Suprapubic skin (tissue), 4 donors: ENCODE data around the gene PHF12. TPM values are rescaled to one million over a fixed set of nuclear protein-coding genes. Genes with fewer than 3 reads are reported as not detected.
A peak's percentile ranks its signal among the peaks of the same experiment; 100 is the strongest.
"Not testable (repeated sequence)": the region's sequence is repeated elsewhere in the genome, so short reads cannot be mapped to it uniquely, and the experiment has no call there.

ENCODE experiments used
- DNase-seq, 2 donors: peaks; one replicate each; pipeline ENCODE4 v3.0.0-alpha.2; 2019; ENCODE audit warnings: low spot score in 2 of 2
- H3K27ac ChIP-seq: fragments of 200-600 bp; sonication (generic); one replicate; pipeline ENCODE4 v1.5.1; 2019
- H3K27me3 ChIP-seq: fragments of 200-600 bp; sonication (generic); one replicate; pipeline ENCODE4 v1.5.1; 2019
- H3K36me3 ChIP-seq: fragments of 200-600 bp; sonication (generic); one replicate; pipeline ENCODE4 v1.5.1; 2019
- H3K4me1 ChIP-seq: fragments of 200-600 bp; sonication (generic); one replicate; pipeline ENCODE4 v1.5.1; 2019
- H3K4me3 ChIP-seq: fragments of 200-600 bp; sonication (generic); one replicate; pipeline ENCODE4 v1.5.1; 2019; ENCODE audit warnings: mild to moderate bottlenecking
- H3K9me3 ChIP-seq: fragments of 200-600 bp; sonication (generic); one replicate; pipeline ENCODE4 v1.5.1; 2019
- EP300 ChIP-seq: sonication (generic); formaldehyde crosslinking; IDR thresholded peaks from one replicate; pipeline ENCODE4 v1.6.1; 2017; ENCODE audit warnings: antibody characterized with exemption
- POLR2A ChIP-seq, 2 donors: fragments of 450-650 bp; IDR thresholded peaks; one replicate each; pipeline ENCODE4 v1.6.1; 2017; ENCODE audit warnings: antibody characterized with exemption in 2 of 2, mild to moderate bottlenecking in 2 of 2, moderate library complexity in 2 of 2
- POLR2AphosphoS5 ChIP-seq, 3 donors: sonication (generic); formaldehyde crosslinking; IDR thresholded peaks; one replicate each; pipeline ENCODE4 v1.6.1; 2017; ENCODE audit warnings: antibody characterized with exemption in 3 of 3
- WGBS: methylation state at CpG from one replicate; pipeline ENCODE4 v1.1.5; 2018; 5-methylcytosine and 5-hydroxymethylcytosine counted together
- total RNA-seq, 4 donors: library from RNA; depleted of rRNA; stranded (reverse); fragments of >200 nt; gene quantifications; one replicate each; pipeline ENCODE4 v1.1.0, GENCODE V29; 2016
- TF ChIP-seq, protein P1 (sequence below), 2 donors: fragments of 200-600 bp in 1 of 2; fragments of 450-650 bp in 1 of 2; sonication (generic) in 1 of 2; IDR thresholded peaks; one replicate each; pipeline ENCODE4 v1.5.1; 2016 to 2019; ENCODE audit warnings: antibody characterized with exemption in 2 of 2, mild to moderate bottlenecking in 1 of 2, moderate library complexity in 1 of 2

The PHF12 gene
- total RNA-seq, 4 donors from 2014 or later, result 24.4 to 80.9 (median 35.4) TPM

DNA sequence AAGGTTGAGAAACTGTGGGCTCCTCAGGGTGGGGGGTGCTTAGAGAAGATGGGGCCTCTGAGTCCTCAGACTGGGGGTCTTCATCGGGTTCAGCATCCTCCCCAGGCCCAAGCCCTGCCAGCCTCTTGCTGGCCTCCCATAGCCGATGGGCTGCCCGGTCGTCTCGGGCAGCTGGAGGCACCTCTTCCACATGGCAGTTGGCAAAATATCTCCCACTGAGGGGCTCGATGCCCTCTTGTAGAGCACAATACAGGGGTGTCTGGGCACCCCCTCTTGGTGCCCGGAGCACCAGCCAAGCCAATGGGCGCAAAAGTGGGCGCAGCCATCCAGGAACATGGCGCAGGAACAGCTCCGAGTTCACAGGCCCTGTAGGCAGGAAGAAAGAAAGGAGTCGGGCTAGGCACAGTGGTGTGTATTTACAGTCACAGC, 52.8 kb downstream of the PHF12 start:
- no peaks in the 10 kb centered on the region for H3K9me3 ChIP-seq
- DNase-seq, result no peak
- no peak overlapping the region for H3K4me3 ChIP-seq
- 72% methylated on average over 6 of the region's 12 CpGs for WGBS
- H3K36me3 ChIP-seq, result no peaks in the 10 kb centered on the region
- no peak for TF ChIP-seq POLR2AphosphoS5 (IDR thresholded peaks at IDR 0.05)
- TF ChIP-seq EP300, result no peak
- TF ChIP-seq, protein P1, sequence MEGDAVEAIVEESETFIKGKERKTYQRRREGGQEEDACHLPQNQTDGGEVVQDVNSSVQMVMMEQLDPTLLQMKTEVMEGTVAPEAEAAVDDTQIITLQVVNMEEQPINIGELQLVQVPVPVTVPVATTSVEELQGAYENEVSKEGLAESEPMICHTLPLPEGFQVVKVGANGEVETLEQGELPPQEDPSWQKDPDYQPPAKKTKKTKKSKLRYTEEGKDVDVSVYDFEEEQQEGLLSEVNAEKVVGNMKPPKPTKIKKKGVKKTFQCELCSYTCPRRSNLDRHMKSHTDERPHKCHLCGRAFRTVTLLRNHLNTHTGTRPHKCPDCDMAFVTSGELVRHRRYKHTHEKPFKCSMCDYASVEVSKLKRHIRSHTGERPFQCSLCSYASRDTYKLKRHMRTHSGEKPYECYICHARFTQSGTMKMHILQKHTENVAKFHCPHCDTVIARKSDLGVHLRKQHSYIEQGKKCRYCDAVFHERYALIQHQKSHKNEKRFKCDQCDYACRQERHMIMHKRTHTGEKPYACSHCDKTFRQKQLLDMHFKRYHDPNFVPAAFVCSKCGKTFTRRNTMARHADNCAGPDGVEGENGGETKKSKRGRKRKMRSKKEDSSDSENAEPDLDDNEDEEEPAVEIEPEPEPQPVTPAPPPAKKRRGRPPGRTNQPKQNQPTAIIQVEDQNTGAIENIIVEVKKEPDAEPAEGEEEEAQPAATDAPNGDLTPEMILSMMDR (IDR thresholded peaks at IDR 0.05), result no peak
- H3K27ac ChIP-seq, result peak overlapping the region; percentile 96
- peaks cover 64% of the 10 kb centered on the region for H3K4me1 ChIP-seq
- H3K27me3 ChIP-seq, result no peaks in the 10 kb centered on the region

DNA sequence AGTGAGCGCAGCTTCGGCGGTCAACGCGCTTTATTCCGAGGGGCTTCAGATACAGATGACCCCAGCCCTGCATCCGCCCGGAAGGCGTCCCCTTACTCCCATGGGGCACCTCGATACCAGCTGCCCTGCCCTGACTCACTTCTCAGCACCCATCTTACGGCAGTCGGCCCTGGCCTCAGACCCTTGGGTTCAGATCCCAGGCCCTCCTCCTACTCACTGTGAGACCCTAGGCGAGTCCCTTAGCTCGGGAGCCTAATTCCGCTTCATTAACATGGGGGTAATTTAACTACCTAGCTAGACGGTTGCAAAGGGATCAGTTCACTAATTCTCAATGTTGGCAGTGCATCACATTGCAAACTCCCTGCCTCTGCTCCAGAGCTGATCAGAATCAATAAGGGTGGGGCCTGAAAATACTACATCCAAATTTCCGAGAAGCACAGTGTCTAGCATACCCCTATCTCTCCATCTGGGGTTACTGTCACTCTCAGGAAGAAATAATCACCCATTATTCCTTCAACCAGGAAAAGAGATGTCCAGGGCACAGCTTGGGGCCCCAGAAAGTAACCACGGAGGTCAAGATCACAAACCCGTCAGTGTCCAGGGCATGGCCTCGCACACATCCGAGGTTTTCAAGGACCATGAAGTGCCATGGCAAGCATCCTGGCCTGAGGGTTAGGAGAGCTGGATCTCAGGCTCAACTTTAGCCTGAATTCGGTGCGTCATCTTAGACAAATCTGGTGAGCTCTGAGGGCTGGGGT, 53.4 kb downstream of the PHF12 start:
- DNase-seq, result peak in 1 of 2 donors; percentile 70
- peak overlapping the region; percentile 91 for H3K4me3 ChIP-seq
- TF ChIP-seq EP300 (no peak), POLR2AphosphoS5 (IDR thresholded peaks at IDR 0.05) (no peak), POLR2A (IDR thresholded peaks at IDR 0.05) (no peak)
- TF ChIP-seq, protein P1 (IDR thresholded peaks at IDR 0.05), result no peak
- 36% methylated on average over 6 of the region's 23 CpGs for WGBS
- no peaks in the 10 kb centered on the region for H3K27me3 ChIP-seq
- peak overlapping the region; percentile 96 for H3K27ac ChIP-seq
- peaks cover 64% of the 10 kb centered on the region for H3K4me1 ChIP-seq
- no peaks in the 10 kb centered on the region for H3K9me3 ChIP-seq
- H3K36me3 ChIP-seq, result no peaks in the 10 kb centered on the region

DNA sequence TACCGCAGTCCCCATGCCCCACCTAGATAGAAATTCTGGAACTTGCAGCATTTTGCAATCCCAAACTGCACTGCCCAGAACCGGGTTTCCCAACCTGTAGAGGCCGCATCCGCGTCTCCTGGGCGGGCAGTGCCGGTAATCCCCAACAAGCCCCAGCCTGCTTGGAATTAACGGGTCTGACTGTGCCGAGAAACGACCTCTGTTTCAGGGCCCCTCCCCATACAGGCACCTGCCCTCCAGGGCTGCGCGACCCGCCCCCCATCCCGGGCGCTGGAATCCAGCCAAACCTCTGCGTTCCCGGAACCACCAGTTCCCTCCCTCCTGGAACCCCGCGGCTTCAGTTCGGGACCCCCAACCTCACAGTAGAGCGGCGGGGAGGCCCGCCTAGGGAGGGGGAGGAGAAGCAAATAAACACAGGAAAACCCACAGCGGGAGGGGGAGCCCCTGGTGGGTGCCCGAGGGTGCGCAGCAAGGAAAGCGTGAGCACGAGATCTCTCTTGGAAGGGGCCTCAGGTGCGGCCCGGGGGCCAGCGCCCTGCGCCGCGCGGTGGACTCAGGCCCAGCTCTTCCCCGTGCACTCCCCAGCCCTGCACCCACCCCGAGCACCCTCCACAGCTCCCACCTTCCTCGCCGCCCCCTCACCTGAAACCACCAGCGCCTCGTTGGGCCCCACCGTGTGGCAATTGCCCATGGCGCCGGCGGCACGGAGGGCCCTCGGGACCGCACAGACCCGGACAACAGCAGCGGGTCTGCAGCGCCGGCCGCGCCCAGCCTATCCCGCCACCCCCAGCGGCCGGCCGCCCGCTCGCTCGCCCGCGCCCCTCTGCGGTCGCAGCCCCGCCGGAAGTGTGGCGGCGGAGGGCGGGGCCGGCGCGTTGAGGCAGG, 54.2 kb downstream of the PHF12 start, which contains the start of gene FLOT2:
TSS of gene FLOT2 (minus strand) at position 850 of the 885 bp plus-strand sequence. CDS start at position 691, 159 bp downstream.
- Histone ChIP-seq H3K27ac (peak within 1 kb of the TSS; percentile 96), H3K4me1 (peaks cover 64% of the 10 kb centered on the region), H3K4me3 (peak within 1 kb of the TSS; percentile 91), H3K9me3 (no peaks in the 10 kb centered on the region), H3K27me3 (no peaks in the 10 kb centered on the region), H3K36me3 (no peaks in the 10 kb centered on the region)
- DNase-seq, result peak; percentile 90 to 91
- no peak for TF ChIP-seq EP300
- peak in 1 of 2 donors; percentile 53 for TF ChIP-seq POLR2A (IDR thresholded peaks at IDR 0.05)
- TF ChIP-seq POLR2AphosphoS5 (IDR thresholded peaks at IDR 0.05), result peak in 1 of 3 donors; percentile 49
- TF ChIP-seq, protein P1 (IDR thresholded peaks at IDR 0.05), result peak; percentile 1 to 12
- 0% methylated on average over 25 of the region's 73 CpGs for WGBS

DNA sequence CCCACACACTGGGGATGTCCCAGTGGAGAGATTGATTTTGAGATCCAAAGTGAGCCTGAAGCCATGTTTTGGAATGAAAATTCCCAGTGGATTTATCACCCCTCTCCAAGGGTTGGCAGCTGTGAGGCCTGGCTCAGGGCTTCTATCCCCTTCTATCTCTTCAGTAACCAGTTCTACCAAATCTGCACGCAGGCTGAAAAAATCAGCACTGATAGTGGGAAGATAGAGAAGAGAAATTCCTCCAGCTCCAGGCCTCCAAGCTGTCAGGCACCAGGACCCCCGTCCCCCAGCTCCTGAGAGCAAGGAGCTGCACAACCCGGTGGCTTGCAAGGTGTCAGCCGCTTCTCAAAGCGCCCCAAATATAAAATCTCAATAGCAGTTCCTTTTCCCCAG, 54.8 kb downstream of the PHF12 start:
- DNase-seq, result no peak
- Histone ChIP-seq H3K4me3 (peak overlapping the region; percentile 91), H3K36me3 (no peaks in the 10 kb centered on the region), H3K27me3 (no peaks in the 10 kb centered on the region), H3K9me3 (no peaks in the 10 kb centered on the region), H3K27ac (peak overlapping the region; percentile 96), H3K4me1 (peaks cover 58% of the 10 kb centered on the region)
- TF ChIP-seq POLR2AphosphoS5 (IDR thresholded peaks at IDR 0.05), result no peak
- TF ChIP-seq EP300, result no peak
- WGBS, result 0% methylated on average over 5 of the region's 5 CpGs

DNA sequence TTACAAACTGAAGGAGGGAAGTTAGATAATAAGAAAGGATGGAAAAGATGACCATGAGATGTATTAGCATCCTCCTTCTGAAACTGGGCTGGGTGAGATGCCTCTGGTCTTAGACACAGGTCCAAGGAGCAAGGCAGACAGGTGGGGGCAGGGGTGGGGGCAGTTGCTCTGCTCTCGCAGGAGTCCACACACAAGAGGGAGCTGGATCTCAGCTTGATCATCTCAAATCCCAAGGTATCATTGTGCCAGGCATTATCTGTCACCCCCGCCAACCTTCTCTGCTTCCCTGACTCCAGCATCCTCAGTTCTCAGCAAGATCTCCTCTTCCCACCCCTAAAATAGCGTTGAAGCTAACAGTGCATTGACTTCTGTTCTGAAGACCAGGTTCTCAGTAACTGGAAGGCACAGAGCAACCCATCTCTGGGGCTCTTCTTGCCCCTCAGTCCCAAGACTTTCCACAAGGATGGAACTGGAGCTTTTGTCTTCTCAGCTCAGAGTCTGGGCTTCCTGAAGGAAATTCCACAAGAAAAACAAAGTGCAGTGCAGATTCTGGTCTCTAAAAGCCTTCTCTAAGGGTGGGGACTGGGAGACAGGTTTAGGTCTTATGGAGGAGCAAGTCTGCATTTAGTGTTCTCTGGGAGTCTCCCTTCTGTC, 55.4 kb downstream of the PHF12 start:
- TF ChIP-seq EP300 (no peak), POLR2A (IDR thresholded peaks at IDR 0.05) (no peak), POLR2AphosphoS5 (IDR thresholded peaks at IDR 0.05) (no peak)
- TF ChIP-seq, protein P1 (IDR thresholded peaks at IDR 0.05), result no peak
- no peaks in the 10 kb centered on the region for H3K27me3 ChIP-seq
- peaks cover 52% of the 10 kb centered on the region for H3K4me1 ChIP-seq
- H3K4me3 ChIP-seq, result peak overlapping the region; percentile 91
- no peaks in the 10 kb centered on the region for H3K36me3 ChIP-seq
- peak overlapping the region; percentile 96 for H3K27ac ChIP-seq
- no peaks in the 10 kb centered on the region for H3K9me3 ChIP-seq
- 38% methylated on average over 3 of the region's 3 CpGs for WGBS
- no peak for DNase-seq

DNA sequence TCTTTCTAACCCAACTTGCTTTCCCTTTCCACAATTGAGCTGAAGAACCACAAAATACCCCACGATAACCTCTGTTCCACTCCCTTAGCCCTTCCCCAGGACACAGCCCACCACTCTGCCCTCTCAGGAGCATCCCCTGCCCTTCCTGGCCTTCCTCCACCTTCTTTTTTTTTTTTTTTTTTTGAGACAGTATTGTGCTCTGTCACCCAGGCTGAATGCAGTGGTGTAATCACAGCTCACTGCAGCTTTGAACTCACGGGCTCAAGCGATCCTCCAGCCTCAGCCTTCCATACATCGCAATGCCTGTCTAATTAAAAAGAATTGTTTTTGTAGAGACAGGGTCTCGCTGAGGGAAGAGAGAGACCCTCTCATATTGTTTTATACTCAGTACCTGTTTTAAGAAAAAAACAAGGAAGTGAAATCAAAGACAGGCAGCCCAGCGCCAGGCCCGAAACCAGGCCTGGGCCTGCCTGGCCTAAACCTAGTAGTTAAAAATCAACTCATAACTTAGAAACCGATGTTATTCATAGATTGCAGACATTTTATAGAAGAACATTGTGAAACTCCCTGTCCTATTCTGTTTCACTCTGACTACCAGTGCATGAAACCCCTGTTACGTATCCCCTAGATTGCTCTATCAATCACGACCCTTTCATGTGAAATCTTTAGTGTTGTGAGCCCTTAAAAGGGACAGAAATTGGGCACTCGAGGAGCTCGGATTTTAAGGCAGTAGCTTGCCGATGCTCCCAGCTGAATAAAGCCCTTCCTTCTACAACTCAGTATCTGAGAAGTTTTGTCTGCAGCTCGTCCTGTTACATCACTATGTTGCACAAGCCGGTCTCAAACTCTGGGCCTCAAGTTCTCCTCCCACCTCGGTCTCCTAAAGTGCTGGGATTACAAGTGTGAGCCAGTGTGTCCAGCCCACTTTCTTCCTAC, 57.8 kb downstream of the PHF12 start:
- DNase-seq, H3K27me3 ChIP-seq, H3K4me3 ChIP-seq, H3K9me3 ChIP-seq, H3K36me3 ChIP-seq: not testable (repeated sequence)
- peak overlapping the region; percentile 78 for H3K27ac ChIP-seq
- 54% methylated on average over 16 of the region's 16 CpGs for WGBS
- H3K4me1 ChIP-seq, result peaks cover 50% of the 10 kb centered on the region
